Measurements from ENCODE around the gene C13orf46. TPM values are rescaled to one million over a fixed set of nuclear protein-coding genes. Genes with fewer than 3 reads are reported as not detected.

The C13orf46 gene
- total and polyA plus RNA-seq, 2 of the 8 experiments (the other 6 are each of a cell fraction or from before 2014, with no cell fraction given) = 0.23 to 0.28 TPM

DNA sequence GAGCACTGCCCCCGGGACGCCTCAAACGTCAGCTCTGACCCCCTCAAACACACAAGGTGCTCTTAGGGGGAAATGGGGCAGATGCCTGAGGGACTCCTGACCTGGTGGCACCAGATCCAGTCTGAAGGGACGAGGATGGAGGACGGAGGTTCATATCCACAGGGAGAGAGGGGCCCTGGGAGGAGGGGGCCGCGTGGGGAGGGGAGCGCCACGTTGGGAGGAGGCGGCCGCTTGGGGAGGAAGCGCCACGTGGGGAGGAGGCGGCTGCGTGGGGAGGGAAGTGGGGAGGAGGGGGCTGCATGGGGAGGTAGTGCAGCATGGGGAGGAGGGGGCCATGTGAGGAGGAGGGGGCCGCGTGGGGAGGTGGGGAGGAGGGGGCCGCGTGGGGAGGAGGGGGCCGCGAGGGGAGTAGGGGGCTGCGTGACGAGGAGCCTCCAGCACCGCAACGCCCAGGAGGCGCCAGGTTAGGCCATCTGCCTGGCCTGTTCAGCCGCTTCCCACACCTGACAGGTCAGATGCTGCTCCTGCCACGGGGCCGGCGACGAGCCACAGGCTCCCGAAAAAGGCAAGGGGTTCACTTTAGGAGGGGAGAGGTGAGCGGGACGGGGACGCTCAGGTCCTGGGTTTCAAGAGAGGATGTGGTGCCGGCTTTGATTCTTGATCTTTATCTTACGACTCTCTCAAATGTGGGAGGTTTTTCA, 36.7 kb upstream of the C13orf46 start (continued):
- TF ChIP-seq YY1 (IDR thresholded peaks at IDR 0.05; ENCODE audit: low read depth, low read length) (no peak), TAF1 (IDR thresholded peaks at IDR 0.05; ENCODE audit: low read depth, low read length) (no peak)

Measured in H1 (cell line).